OCI-LY7 (cell line): ENCODE measurements around the gene NLGN1. TPM values are rescaled to one million over a fixed set of nuclear protein-coding genes. Genes with fewer than 3 reads are reported as not detected.

Experiments
- BruUV-seq: library from RNA; stranded (reverse); fragments of 400-500 nt; replicated peaks from 2 replicates; lab custom pipeline; 2021; lab: Mats Ljungman, UMichigan
- CTCF ChIA-PET: fragments of 300-600 bp; sonication (Branson Sonifier 250); formaldehyde crosslinking; loops from one replicate; lab custom pipeline; 2022; ENCODE audit warnings: antibody characterized with exemption; ENCODE audit not compliant: unreplicated experiment; lab: Charles Lee
- POLR2A ChIA-PET: fragments of 300-600 bp; sonication (Branson Sonifier 250); formaldehyde crosslinking; loops from one replicate; lab custom pipeline; 2022; ENCODE audit warnings: antibody characterized with exemption; lab: Charles Lee
- DNase-seq: peaks from one replicate; pipeline ENCODE4 v3.0.0-alpha.2; 2015; ENCODE audit warnings: low spot score
- H2AFZ ChIP-seq: fragments of 200-600 bp; sonication (generic), shearing (Covaris generic); 2 replicates; pipeline ENCODE4 v1.6.1; 2014; ENCODE audit warnings: mild to moderate bottlenecking, antibody characterized with exemption, low read length, moderate library complexity
- H3K27ac ChIP-seq: fragments of 200-600 bp; sonication (generic); 2 replicates; pipeline ENCODE4 v1.5.1; 2014; ENCODE audit warnings: mixed run types, low read depth, mild to moderate bottlenecking, moderate library complexity, low read length, inconsistent platforms; ENCODE audit not compliant: poor library complexity, severe bottlenecking
- H3K36me3 ChIP-seq: fragments of 200-600 bp; sonication (generic); 2 replicates; pipeline ENCODE4 v1.6.1; 2014; ENCODE audit warnings: mild to moderate bottlenecking, antibody characterized with exemption, low read length, moderate library complexity, mixed read lengths; ENCODE audit not compliant: insufficient read depth
- H3K4me1 ChIP-seq: fragments of 200-600 bp; sonication (generic); 2 replicates; pipeline ENCODE4 v1.5.1; 2014; ENCODE audit warnings: mild to moderate bottlenecking, low read length; ENCODE audit not compliant: insufficient read depth, poor library complexity, severe bottlenecking
- H3K4me2 ChIP-seq: fragments of 200-600 bp; sonication (generic); 2 replicates; pipeline ENCODE4 v1.6.1; 2014; ENCODE audit warnings: mild to moderate bottlenecking, low read length
- H3K4me3 ChIP-seq: fragments of 200-600 bp; sonication (generic); 2 replicates; pipeline ENCODE4 v1.5.1; 2014; ENCODE audit warnings: mild to moderate bottlenecking, low read depth, low read length; ENCODE audit not compliant: poor library complexity, severe bottlenecking
- H3K79me2 ChIP-seq: fragments of 200-600 bp; sonication (generic); 2 replicates; pipeline ENCODE4 v1.6.1; 2016; ENCODE audit warnings: low read depth, mild to moderate bottlenecking, low read length, moderate library complexity, mixed read lengths; ENCODE audit not compliant: insufficient read depth
- H3K9me2 ChIP-seq: fragments of 200-600 bp; sonication (generic); 2 replicates; pipeline ENCODE4 v1.6.1; 2016; ENCODE audit warnings: mild to moderate bottlenecking, low read length, mixed read lengths; ENCODE audit not compliant: insufficient read depth
- H3K9me3 ChIP-seq: fragments of 200-600 bp; sonication (generic); 2 replicates; pipeline ENCODE4 v1.6.1; 2014; ENCODE audit warnings: mild to moderate bottlenecking, mixed run types, low read length, mixed read lengths
- H4K20me1 ChIP-seq: fragments of 200-600 bp; sonication (generic); 2 replicates; pipeline ENCODE4 v1.6.1; 2014; ENCODE audit warnings: mild to moderate bottlenecking, antibody characterized with exemption, low read length, moderate library complexity, mixed read lengths; ENCODE audit not compliant: insufficient read depth
- CTCF ChIP-seq: fragments of 200-600 bp; sonication (generic); conservative IDR thresholded peaks from 2 replicates; pipeline ENCODE4 v1.5.1; 2014; ENCODE audit warnings: mild to moderate bottlenecking, antibody characterized with exemption, low read length, moderate library complexity, mixed read lengths
- EZH2phosphoT487 ChIP-seq: fragments of 200-600 bp; sonication (generic); IDR thresholded peaks from 2 replicates; pipeline ENCODE4 v1.6.1; 2018; ENCODE audit warnings: low read depth, borderline replicate concordance, mild to moderate bottlenecking, mixed run types, antibody characterized with exemption, low read length, moderate library complexity, mixed read lengths
- intact Hi-C: fragments of 100-400 bp; cut with micrococcal nuclease; formaldehyde crosslinking; loops from one replicate; pipeline ENCODE4 v1.10.0; 2022; ENCODE audit not compliant: unreplicated experiment
- total RNA-seq, 2 experiments: library from RNA; depleted of rRNA in 1 of 2; stranded (reverse); fragments of >200 nt in 1 of 2; shearing (Covaris generic) in 1 of 2; gene quantifications; 2 replicates each; pipeline ENCODE4 v1.2.3, GENCODE V29; 2014 to 2022

Gene NLGN1
- total RNA-seq, 2 experiments from 2014 or later: not detected

DNA sequence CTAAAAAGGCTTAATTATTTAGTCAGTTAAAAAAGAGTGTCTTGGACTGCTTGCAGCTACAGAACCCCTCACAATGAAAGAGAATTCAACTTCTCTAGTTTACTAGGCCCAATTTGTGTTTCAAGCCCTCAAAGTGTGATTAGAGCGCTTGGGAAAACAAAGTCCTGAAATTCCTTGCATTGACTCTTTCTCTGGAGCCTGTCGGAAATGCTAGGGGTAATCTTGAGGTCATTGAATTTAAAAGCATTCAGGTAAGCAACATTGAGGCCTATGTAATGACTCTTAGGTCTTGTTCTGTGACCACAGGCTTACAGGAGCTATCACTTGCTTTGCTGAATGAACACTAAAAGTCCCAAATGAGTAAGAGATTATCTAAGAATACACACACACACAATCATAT, 186.0 kb downstream of the NLGN1 start:
- Histone ChIP-seq H3K79me2 (no peaks in the 10 kb centered on the region), H3K4me2 (no peak overlapping the region), H3K4me1 (no peaks in the 10 kb centered on the region), H3K9me3 (no peaks in the 10 kb centered on the region), H4K20me1 (no peaks in the 10 kb centered on the region), H3K4me3 (no peak overlapping the region), H3K9me2 (no peaks in the 10 kb centered on the region), H2AFZ (no peak overlapping the region), H3K27ac (no peak overlapping the region), H3K36me3 (no peaks in the 10 kb centered on the region)
- no peak for TF ChIP-seq CTCF
- TF ChIP-seq EZH2phosphoT487: no peak
- BruUV-seq: no TSS peak
- intact Hi-C loops: no loop called here
- DNase-seq: no peak
- ChIA-PET POLR2A (interaction anchor here (0.7 kb wide), 3 partner anchors 210 to 1406 kb away, joined by 4 read pairs; no protein-coding TSS in a partner anchor), CTCF (no interaction called here)

- H2AFZ ChIP-seq: no peak overlapping the region
- BruUV-seq: no TSS peak
- ChIA-PET POLR2A (interaction anchor here (0.7 kb wide), 3 partner anchors 210 to 1405 kb away, joined by 4 read pairs; no protein-coding TSS in a partner anchor), CTCF (no interaction called here)
- intact Hi-C loops: no loop called here
- H4K20me1 ChIP-seq: no peaks in the 10 kb centered on the region
- H3K4me3 ChIP-seq: no peak overlapping the region
- H3K4me1 ChIP-seq: no peaks in the 10 kb centered on the region
- peak; percentile 69 for TF ChIP-seq CTCF
- TF ChIP-seq EZH2phosphoT487: no peak
- no peaks in the 10 kb centered on the region for H3K9me3 ChIP-seq
- peak; percentile 6 for DNase-seq
- no peak overlapping the region for H3K4me2 ChIP-seq
- H3K36me3 ChIP-seq: no peaks in the 10 kb centered on the region
- no peaks in the 10 kb centered on the region for H3K79me2 ChIP-seq
- H3K27ac ChIP-seq: no peak overlapping the region
- H3K9me2 ChIP-seq: no peaks in the 10 kb centered on the region
Measured at GRCh38 chr3:173584093-173584837, 186.7 kb downstream of the NLGN1 start.
